GM23248 (cell line): Measurements from ENCODE around the gene SPACDR. TPM values are rescaled to one million over a fixed set of nuclear protein-coding genes. Genes with fewer than 3 reads are reported as not detected.

Experiments
- DNase-seq: peaks from one replicate; pipeline ENCODE4 v3.0.0-alpha.2; 2015
- H2AFZ ChIP-seq: fragments of 200-600 bp; sonication (generic); 2 replicates; pipeline ENCODE4 v1.6.1; 2016; ENCODE audit warnings: antibody characterized with exemption
- H3F3A ChIP-seq: fragments of 200-600 bp; sonication (generic); 2 replicates; pipeline ENCODE4 v1.6.1; 2016; ENCODE audit warnings: mild to moderate bottlenecking, antibody characterized with exemption, mixed run types; ENCODE audit not compliant: insufficient read depth
- H3K27ac ChIP-seq: fragments of 200-600 bp; sonication (generic); 2 replicates; pipeline ENCODE4 v1.5.1; 2016; ENCODE audit warnings: mild to moderate bottlenecking
- H3K27me3 ChIP-seq: fragments of 200-600 bp; sonication (generic); replicated peaks from 2 replicates; pipeline ENCODE4 v1.6.1; 2016; ENCODE audit warnings: mild to moderate bottlenecking; ENCODE audit not compliant: insufficient read depth
- H3K36me3 ChIP-seq: fragments of 200-600 bp; sonication (generic); 2 replicates; pipeline ENCODE4 v1.6.1; 2016; ENCODE audit warnings: low read depth, mild to moderate bottlenecking
- H3K4me1 ChIP-seq: fragments of 200-600 bp; sonication (generic); 2 replicates; pipeline ENCODE4 v1.6.1; 2016; ENCODE audit warnings: mild to moderate bottlenecking; ENCODE audit not compliant: insufficient read depth
- H3K4me2 ChIP-seq: fragments of 200-600 bp; sonication (generic); one replicate; pipeline ENCODE4 v1.6.1; 2016; ENCODE audit warnings: mild to moderate bottlenecking; ENCODE audit not compliant: unreplicated experiment
- H3K4me3 ChIP-seq: fragments of 200-600 bp; sonication (generic); 2 replicates; pipeline ENCODE4 v1.5.1; 2016; ENCODE audit warnings: mild to moderate bottlenecking
- H3K79me2 ChIP-seq: fragments of 200-600 bp; sonication (generic); 2 replicates; pipeline ENCODE4 v1.6.1; 2016; ENCODE audit warnings: mild to moderate bottlenecking; ENCODE audit not compliant: insufficient read depth
- H3K9ac ChIP-seq: fragments of 200-600 bp; sonication (generic); 2 replicates; pipeline ENCODE4 v1.6.1; 2016; ENCODE audit warnings: mild to moderate bottlenecking
- H3K9me2 ChIP-seq: fragments of 200-600 bp; sonication (generic); 2 replicates; pipeline ENCODE4 v1.6.1; 2016; ENCODE audit warnings: mixed run types, mild to moderate bottlenecking, moderate library complexity; ENCODE audit not compliant: insufficient read depth
- H3K9me3 ChIP-seq: fragments of 200-600 bp; sonication (generic); one replicate; pipeline ENCODE4 v1.6.1; 2017; ENCODE audit warnings: low read depth
- H4K20me1 ChIP-seq: fragments of 200-600 bp; sonication (generic); 2 replicates; pipeline ENCODE4 v1.6.0; 2016; ENCODE audit not compliant: insufficient read depth
- EZH2 ChIP-seq: fragments of 200-600 bp; sonication (generic); IDR thresholded peaks from 2 replicates; pipeline ENCODE4 v1.6.1; 2018; ENCODE audit warnings: antibody characterized with exemption, mild to moderate bottlenecking; ENCODE audit not compliant: insufficient read depth, poor library complexity, severe bottlenecking
- EZH2phosphoT487 ChIP-seq: fragments of 200-600 bp; sonication (generic); IDR thresholded peaks from 2 replicates; pipeline ENCODE4 v1.6.1; 2018; ENCODE audit warnings: antibody characterized with exemption, moderate library complexity, mild to moderate bottlenecking, low read depth; ENCODE audit not compliant: insufficient read depth
- WGBS, 2 experiments: methylation state at CpG; one replicate each; pipeline ENCODE4 v1.1.6; 2015 to 2017; ENCODE audit warnings: low lambda C conversion rate in 2 of 2, low coverage in 1 of 2; ENCODE audit errors: missing lambda C conversion rate in 2 of 2; 5-methylcytosine and 5-hydroxymethylcytosine counted together
- in situ Hi-C: fragments of 300-500 bp; cut with MboI; formaldehyde crosslinking; loops from 2 replicates; pipeline ENCODE4 v1.15.0; 2020
- polyA plus RNA-seq: library from polyadenylated mRNA; unstranded; fragments of >200 nt; fragmentation: Nextera tagmentation; extraction: Ambion mirVana; gene quantifications from 2 replicates; pipeline ENCODE4 v1.2.1, GENCODE V29; 2016
- total RNA-seq: library from RNA; depleted of rRNA; stranded (reverse); fragments of >200 nt; shearing (Covaris generic); gene quantifications from 2 replicates; pipeline ENCODE4 v1.2.3, GENCODE V29; 2014

Gene SPACDR
- total and polyA plus RNA-seq, 2 experiments from 2014 or later, result 0.50 TPM; not detected in 1

DNA sequence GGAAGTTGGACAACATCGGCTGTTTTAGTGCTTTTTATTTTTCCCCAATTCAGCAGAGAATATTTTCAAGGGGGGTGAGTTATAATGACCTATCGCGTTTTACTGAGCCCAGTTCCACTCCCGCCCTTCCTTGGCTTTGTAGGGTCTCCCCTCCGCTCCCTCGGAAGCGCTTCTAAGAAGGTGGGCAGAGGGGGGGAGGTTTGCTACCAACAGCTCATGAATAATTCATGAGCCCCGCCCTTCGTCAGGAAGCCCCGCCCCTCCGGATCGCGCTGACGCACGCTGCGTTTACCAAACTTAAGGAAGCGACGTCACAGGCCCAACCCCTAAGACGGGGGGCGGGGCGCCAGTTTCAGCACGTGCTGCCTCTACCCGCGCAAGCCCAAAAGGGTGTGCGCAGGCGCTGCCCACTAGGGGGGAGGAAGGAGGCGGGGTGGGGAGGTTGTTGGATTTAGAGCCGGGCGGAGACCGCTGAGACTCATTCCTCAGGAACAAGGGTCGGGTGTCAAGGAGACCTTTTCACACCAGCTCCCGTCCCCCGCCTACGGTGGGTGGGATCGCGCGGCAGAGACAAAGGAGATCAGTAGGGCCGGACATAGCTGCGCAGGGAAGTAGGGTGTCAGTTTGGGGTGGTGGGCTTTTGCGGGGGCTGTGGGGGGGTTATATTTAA is 35.0 kb downstream of the SPACDR start:
- Histone ChIP-seq H3K4me1 (0 out of 2 replicates have a peak, but pooled peaks cover 14% of the 10 kb centered on the region), H3K4me2 (peak overlapping the region; percentile 94), H3K27ac (peak overlapping the region; percentile 100), H3F3A (0 out of 2 replicates have a peak, but pooled peaks cover 9% of the 10 kb centered on the region), H3K9me2 (no peaks in the 10 kb centered on the region), H3K9me3 (no peaks in the 10 kb centered on the region), H3K79me2 (peaks cover 44% of the 10 kb centered on the region), H3K27me3 (no peaks in the 10 kb centered on the region), H2AFZ (peak overlapping the region; percentile 94), H3K36me3 (no peaks in the 10 kb centered on the region), H3K9ac (peak overlapping the region; percentile 98), H4K20me1 (no peaks in the 10 kb centered on the region), H3K4me3 (peak overlapping the region; percentile 92)
- DNase-seq, result peak; percentile 100
- in situ Hi-C loops, result no loop called here
- TF ChIP-seq EZH2phosphoT487, result no peak
- no peak for TF ChIP-seq EZH2
- 0 to 1% methylated on average over 38 to 40 of the region's 40 CpGs for WGBS, 2 experiments

- Histone ChIP-seq H3K4me2 (peak within 1 kb of the TSS; percentile 94), H3K4me1 (0 out of 2 replicates have a peak, but pooled peaks cover 14% of the 10 kb centered on the region), H3K27me3 (no peaks in the 10 kb centered on the region), H3K36me3 (no peaks in the 10 kb centered on the region), H3K9ac (peak within 1 kb of the TSS; percentile 98), H3K27ac (peak within 1 kb of the TSS; percentile 100), H2AFZ (peak within 1 kb of the TSS; percentile 94), H3K79me2 (peaks cover 37% of the 10 kb centered on the region), H4K20me1 (no peaks in the 10 kb centered on the region), H3K9me3 (no peaks in the 10 kb centered on the region), H3F3A (0 out of 2 replicates have a peak, but pooled peaks cover 5% of the 10 kb centered on the region), H3K4me3 (peak within 1 kb of the TSS; percentile 92), H3K9me2 (no peaks in the 10 kb centered on the region)
- 1 to 2% methylated on average over 60 to 65 of the region's 66 CpGs for WGBS, 2 experiments
- no peak for TF ChIP-seq EZH2
- TF ChIP-seq EZH2phosphoT487, result no peak
- in situ Hi-C loops, result no loop called here
- DNase-seq, result peak; percentile 97
These were observed 35.7 kb downstream of the SPACDR start, which contains the start of gene ZCWPW1 for GRCh38 chr7:100428199-100428966. Gene ZCWPW1 (minus strand): TSS chr7:100428703. CDS start chr7:100420649, 8,054 bp downstream.

DNA sequence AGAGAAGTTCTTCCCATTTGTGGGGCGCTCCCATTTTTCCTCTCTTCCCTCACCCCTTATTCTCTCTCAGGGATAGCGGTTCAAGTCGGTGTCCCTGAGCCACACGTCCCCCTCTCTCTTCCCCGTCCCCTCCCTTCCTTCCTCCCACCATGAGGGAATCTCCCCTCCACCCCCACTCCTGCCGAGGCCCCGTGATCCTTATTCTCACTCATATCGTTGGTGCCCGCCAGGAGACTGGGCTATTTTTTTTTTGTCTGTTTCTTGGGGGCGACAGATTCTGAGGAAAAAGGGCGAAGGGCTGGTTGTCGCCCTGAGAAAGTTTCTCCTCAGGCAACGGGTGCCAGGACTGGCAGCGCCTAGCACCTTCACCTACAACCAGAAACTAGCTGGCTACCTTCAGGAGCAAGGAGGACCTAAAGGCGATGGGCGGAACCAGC is 36.3 kb downstream of the SPACDR start:
- no peaks in the 10 kb centered on the region for H3K9me3 ChIP-seq
- H3K4me1 ChIP-seq, result 0 out of 2 replicates have a peak, but pooled peaks cover 14% of the 10 kb centered on the region
- H3K4me2 ChIP-seq, result peak overlapping the region; percentile 94
- no peaks in the 10 kb centered on the region for H3K9me2 ChIP-seq
- peaks cover 31% of the 10 kb centered on the region for H3K79me2 ChIP-seq
- 39 to 60% methylated on average over 10 to 14 of the region's 16 CpGs for WGBS, 2 experiments
- H2AFZ ChIP-seq, result peak overlapping the region; percentile 94
- DNase-seq, result no peak
- H3K4me3 ChIP-seq, result peak overlapping the region; percentile 92
- no peaks in the 10 kb centered on the region for H3K36me3 ChIP-seq
- peak overlapping the region; percentile 100; the same call in 1 of the 2 replicates for H3K27ac ChIP-seq
- in situ Hi-C loops, result no loop called here
- 0 out of 2 replicates have a peak, but pooled peaks cover 5% of the 10 kb centered on the region for H3F3A ChIP-seq
- H3K9ac ChIP-seq, result peak overlapping the region; percentile 98; the same call in 1 of the 2 replicates
- no peaks in the 10 kb centered on the region for H4K20me1 ChIP-seq
- H3K27me3 ChIP-seq, result no peaks in the 10 kb centered on the region
- TF ChIP-seq EZH2, result no peak
- no peak for TF ChIP-seq EZH2phosphoT487

- no peak for TF ChIP-seq EZH2phosphoT487
- TF ChIP-seq EZH2, result no peak
- in situ Hi-C loops, result no loop called here
These were observed 37.5 kb downstream of the SPACDR start for GRCh38 chr7:100426516-100426915.

More at GRCh38 chr7:100426516-100426915, 37.5 kb downstream of the SPACDR start:
- H3K9me2 ChIP-seq, result no peaks in the 10 kb centered on the region
- no peak overlapping the region for H3K9ac ChIP-seq
- H4K20me1 ChIP-seq, result no peaks in the 10 kb centered on the region
- H3K4me3 ChIP-seq, result no peak overlapping the region
- H2AFZ ChIP-seq, result no peak overlapping the region
- 0 out of 2 replicates have a peak, but pooled peaks cover 2% of the 10 kb centered on the region for H3F3A ChIP-seq
- DNase-seq, result no peak
- H3K79me2 ChIP-seq, result peaks cover 18% of the 10 kb centered on the region
- H3K4me2 ChIP-seq, result no peak overlapping the region
- H3K27me3 ChIP-seq, result no peaks in the 10 kb centered on the region
- 0 out of 2 replicates have a peak, but pooled peaks cover 7% of the 10 kb centered on the region for H3K4me1 ChIP-seq
- H3K27ac ChIP-seq, result no peak overlapping the region
- no peaks in the 10 kb centered on the region for H3K36me3 ChIP-seq
- H3K9me3 ChIP-seq, result no peaks in the 10 kb centered on the region
